GM23248 (cell line): ENCODE results near the gene KCMF1. TPM values are rescaled to one million over a fixed set of nuclear protein-coding genes. Genes with fewer than 3 reads are reported as not detected.

ENCODE experiments used
- DNase-seq: peaks from one replicate; pipeline ENCODE4 v3.0.0-alpha.2; 2015
- H2AFZ ChIP-seq: fragments of 200-600 bp; sonication (generic); 2 replicates; pipeline ENCODE4 v1.6.1; 2016; ENCODE audit warnings: antibody characterized with exemption
- H3F3A ChIP-seq: fragments of 200-600 bp; sonication (generic); 2 replicates; pipeline ENCODE4 v1.6.1; 2016; ENCODE audit warnings: mild to moderate bottlenecking, antibody characterized with exemption, mixed run types; ENCODE audit not compliant: insufficient read depth
- H3K27ac ChIP-seq: fragments of 200-600 bp; sonication (generic); 2 replicates; pipeline ENCODE4 v1.5.1; 2016; ENCODE audit warnings: mild to moderate bottlenecking
- H3K27me3 ChIP-seq: fragments of 200-600 bp; sonication (generic); replicated peaks from 2 replicates; pipeline ENCODE4 v1.6.1; 2016; ENCODE audit warnings: mild to moderate bottlenecking; ENCODE audit not compliant: insufficient read depth
- H3K36me3 ChIP-seq: fragments of 200-600 bp; sonication (generic); 2 replicates; pipeline ENCODE4 v1.6.1; 2016; ENCODE audit warnings: low read depth, mild to moderate bottlenecking
- H3K4me1 ChIP-seq: fragments of 200-600 bp; sonication (generic); 2 replicates; pipeline ENCODE4 v1.6.1; 2016; ENCODE audit warnings: mild to moderate bottlenecking; ENCODE audit not compliant: insufficient read depth
- H3K4me2 ChIP-seq: fragments of 200-600 bp; sonication (generic); one replicate; pipeline ENCODE4 v1.6.1; 2016; ENCODE audit warnings: mild to moderate bottlenecking; ENCODE audit not compliant: unreplicated experiment
- H3K4me3 ChIP-seq: fragments of 200-600 bp; sonication (generic); 2 replicates; pipeline ENCODE4 v1.5.1; 2016; ENCODE audit warnings: mild to moderate bottlenecking
- H3K79me2 ChIP-seq: fragments of 200-600 bp; sonication (generic); 2 replicates; pipeline ENCODE4 v1.6.1; 2016; ENCODE audit warnings: mild to moderate bottlenecking; ENCODE audit not compliant: insufficient read depth
- H3K9ac ChIP-seq: fragments of 200-600 bp; sonication (generic); 2 replicates; pipeline ENCODE4 v1.6.1; 2016; ENCODE audit warnings: mild to moderate bottlenecking
- H3K9me2 ChIP-seq: fragments of 200-600 bp; sonication (generic); 2 replicates; pipeline ENCODE4 v1.6.1; 2016; ENCODE audit warnings: mixed run types, mild to moderate bottlenecking, moderate library complexity; ENCODE audit not compliant: insufficient read depth
- H3K9me3 ChIP-seq: fragments of 200-600 bp; sonication (generic); one replicate; pipeline ENCODE4 v1.6.1; 2017; ENCODE audit warnings: low read depth
- H4K20me1 ChIP-seq: fragments of 200-600 bp; sonication (generic); 2 replicates; pipeline ENCODE4 v1.6.0; 2016; ENCODE audit not compliant: insufficient read depth
- EZH2 ChIP-seq: fragments of 200-600 bp; sonication (generic); IDR thresholded peaks from 2 replicates; pipeline ENCODE4 v1.6.1; 2018; ENCODE audit warnings: antibody characterized with exemption, mild to moderate bottlenecking; ENCODE audit not compliant: insufficient read depth, poor library complexity, severe bottlenecking
- EZH2phosphoT487 ChIP-seq: fragments of 200-600 bp; sonication (generic); IDR thresholded peaks from 2 replicates; pipeline ENCODE4 v1.6.1; 2018; ENCODE audit warnings: antibody characterized with exemption, moderate library complexity, mild to moderate bottlenecking, low read depth; ENCODE audit not compliant: insufficient read depth
- whole genome bisulfite sequencing, 2 experiments: methylation state at CpG; one replicate each; pipeline ENCODE4 v1.1.6; 2015 to 2017; ENCODE audit warnings: low lambda C conversion rate in 2 of 2, low coverage in 1 of 2; ENCODE audit errors: missing lambda C conversion rate in 2 of 2; 5-methylcytosine and 5-hydroxymethylcytosine counted together
- in situ Hi-C: fragments of 300-500 bp; cut with MboI; formaldehyde crosslinking; loops from 2 replicates; pipeline ENCODE4 v1.15.0; 2020
- polyA plus RNA-seq: library from polyadenylated mRNA; unstranded; fragments of >200 nt; fragmentation: Nextera tagmentation; extraction: Ambion mirVana; gene quantifications from 2 replicates; pipeline ENCODE4 v1.2.1, GENCODE V29; 2016
- total RNA-seq: library from RNA; depleted of rRNA; stranded (reverse); fragments of >200 nt; shearing (Covaris generic); gene quantifications from 2 replicates; pipeline ENCODE4 v1.2.3, GENCODE V29; 2014

The KCMF1 gene
- total and polyA plus RNA-seq, 2 experiments from 2014 or later, result 52.5 to 87.2 TPM

DNA sequence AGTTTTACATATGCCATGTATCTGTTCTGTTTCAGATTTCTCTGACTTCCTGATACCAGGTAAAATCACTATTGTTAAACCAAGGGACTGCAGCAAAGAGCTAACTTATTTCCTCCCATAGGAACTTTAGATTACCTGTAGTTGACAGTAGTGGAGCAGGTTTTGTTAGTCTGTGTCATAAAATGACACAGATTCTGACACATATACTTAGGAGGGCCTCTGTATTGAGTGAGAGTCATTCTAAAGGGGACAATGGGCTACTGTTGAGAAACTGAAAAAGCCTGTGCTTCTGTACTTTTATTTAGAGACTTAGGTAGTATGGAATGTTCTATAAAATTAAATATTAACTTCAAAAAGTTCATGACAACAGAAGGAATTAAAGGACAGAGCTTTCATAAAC lies 48.2 kb downstream of the KCMF1 start:
- H3K79me2 ChIP-seq, result peaks cover 100% of the 10 kb centered on the region
- no peak for DNase-seq
- in situ Hi-C loops, result no loop called here
- peaks cover 41% of the 10 kb centered on the region for H3F3A ChIP-seq
- TF ChIP-seq EZH2phosphoT487, result no peak
- TF ChIP-seq EZH2, result no peak
- H3K36me3 ChIP-seq, result no peaks in the 10 kb centered on the region
- peaks cover 23% of the 10 kb centered on the region for H4K20me1 ChIP-seq
- H3K27me3 ChIP-seq, result no peaks in the 10 kb centered on the region
- no peaks in the 10 kb centered on the region for H3K9me2 ChIP-seq
- peaks cover 42% of the 10 kb centered on the region for H3K4me1 ChIP-seq
- no peak overlapping the region for H3K4me3 ChIP-seq
- H3K9me3 ChIP-seq, result no peaks in the 10 kb centered on the region
- H3K27ac ChIP-seq, result peak overlapping the region; percentile 10; the same call in 1 of the 2 replicates
- no peak overlapping the region for H3K9ac ChIP-seq
- no peak overlapping the region for H2AFZ ChIP-seq
- no peak overlapping the region for H3K4me2 ChIP-seq

- in situ Hi-C loops, result no loop called here
- Histone ChIP-seq H3K4me2 (no peak overlapping the region), H3K9ac (no peak overlapping the region), H3K9me3 (no peaks in the 10 kb centered on the region), H3K27me3 (no peaks in the 10 kb centered on the region), H3K4me3 (no peak overlapping the region), H3K79me2 (peaks cover 100% of the 10 kb centered on the region), H3F3A (peaks cover 17% of the 10 kb centered on the region), H3K9me2 (no peaks in the 10 kb centered on the region), H3K27ac (no peak overlapping the region), H4K20me1 (peaks cover 25% of the 10 kb centered on the region; the same call in 1 of the 2 replicates), H2AFZ (no peak overlapping the region), H3K36me3 (no peaks in the 10 kb centered on the region), H3K4me1 (peaks cover 14% of the 10 kb centered on the region)
- DNase-seq, result no peak
- WGBS, 2 experiments, result 94 to 96% methylated on average over 5 of the region's 5 CpGs
- TF ChIP-seq EZH2phosphoT487 (no peak), EZH2 (no peak)
Observed at GRCh38 chr2:85022232-85022631, 51.3 kb downstream of the KCMF1 start.

- H3K4me1 ChIP-seq, result no peaks in the 10 kb centered on the region
Observed at GRCh38 chr2:85024372-85025047, 53.5 kb downstream of the KCMF1 start.

DNA sequence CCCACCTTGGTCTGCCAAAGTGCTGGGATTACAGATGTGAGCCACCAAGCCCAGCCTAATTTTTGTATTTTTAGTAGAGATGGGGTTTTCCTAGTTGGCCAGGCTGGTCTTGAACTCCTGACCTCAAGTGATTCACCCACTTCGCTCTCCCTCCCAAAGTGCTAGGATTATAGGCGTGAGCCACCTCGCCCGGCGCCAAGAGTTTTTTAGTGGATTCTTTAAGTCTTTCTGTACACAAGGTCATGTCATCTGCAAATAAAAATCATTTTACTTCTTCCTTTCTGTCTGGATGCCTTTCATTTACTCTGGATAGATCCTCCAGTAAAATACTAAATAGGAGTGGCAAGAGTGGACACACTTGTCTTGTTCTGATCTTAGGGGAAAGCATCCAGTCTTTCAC lies 61.7 kb downstream of the KCMF1 start:
- H4K20me1 ChIP-seq, result no peaks in the 10 kb centered on the region; the same call in none of the 2 replicates
- no peaks in the 10 kb centered on the region for H3F3A ChIP-seq
- no peak overlapping the region for H3K27ac ChIP-seq
- no peak overlapping the region for H2AFZ ChIP-seq
- no peaks in the 10 kb centered on the region for H3K9me2 ChIP-seq
- DNase-seq, result peak; percentile 14
- no peak overlapping the region for H3K9ac ChIP-seq
- TF ChIP-seq EZH2phosphoT487, result no peak
- no peaks in the 10 kb centered on the region for H3K4me1 ChIP-seq
- no peak overlapping the region for H3K4me2 ChIP-seq
- H3K36me3 ChIP-seq, result peaks cover 64% of the 10 kb centered on the region
- no peaks in the 10 kb centered on the region for H3K27me3 ChIP-seq
- H3K79me2 ChIP-seq, result peaks cover 98% of the 10 kb centered on the region
- H3K9me3 ChIP-seq, result no peaks in the 10 kb centered on the region
- 89 to 94% methylated on average over 5 of the region's 5 CpGs for WGBS, 2 experiments
- in situ Hi-C loops, result no loop called here
- H3K4me3 ChIP-seq, result no peak overlapping the region

More at GRCh38 chr2:85024372-85025047, 53.5 kb downstream of the KCMF1 start:
- Histone ChIP-seq H3K79me2 (peaks cover 100% of the 10 kb centered on the region), H3K9ac (no peak overlapping the region), H3K9me3 (no peaks in the 10 kb centered on the region), H3K4me2 (no peak overlapping the region), H2AFZ (no peak overlapping the region), H4K20me1 (peaks cover 16% of the 10 kb centered on the region; the same call in 1 of the 2 replicates), H3K27me3 (no peaks in the 10 kb centered on the region), H3F3A (no peaks in the 10 kb centered on the region), H3K36me3 (peaks cover 18% of the 10 kb centered on the region; the same call in 1 of the 2 replicates), H3K27ac (no peak overlapping the region), H3K4me3 (no peak overlapping the region), H3K9me2 (no peaks in the 10 kb centered on the region)
- in situ Hi-C loops, result no loop called here
- 83 to 86% methylated on average over 8 of the region's 8 CpGs for WGBS, 2 experiments
- no peak for DNase-seq
- TF ChIP-seq EZH2 (no peak), EZH2phosphoT487 (no peak)

- Histone ChIP-seq H3K9me3 (no peaks in the 10 kb centered on the region), H3K4me1 (no peaks in the 10 kb centered on the region), H3K9me2 (no peaks in the 10 kb centered on the region), H2AFZ (no peak overlapping the region), H3K79me2 (peaks cover 98% of the 10 kb centered on the region), H3K9ac (no peak overlapping the region), H3K4me3 (no peak overlapping the region), H3K4me2 (no peak overlapping the region), H3F3A (no peaks in the 10 kb centered on the region), H3K27ac (no peak overlapping the region), H3K36me3 (peaks cover 64% of the 10 kb centered on the region), H3K27me3 (no peaks in the 10 kb centered on the region), H4K20me1 (no peaks in the 10 kb centered on the region; the same call in 1 of the 2 replicates)
- TF ChIP-seq EZH2phosphoT487 (no peak), EZH2 (no peak)
- DNase-seq, result no peak
- in situ Hi-C loops, result no loop called here
- WGBS, 2 experiments, result 75 to 84% methylated on average over 2 of the region's 2 CpGs
Observed at GRCh38 chr2:85033388-85033787, 62.4 kb downstream of the KCMF1 start.
